ENCODE data around the gene FAM241A.
A peak's percentile ranks its signal among the peaks of the same experiment; 100 is the strongest.

FAM241A gene

GRCh38 chr4:112214390-112215264 is 69.4 kb downstream of the FAM241A start:
- no peak for DNase-seq (ENCODE audit: low read depth)

- DNase-seq (ENCODE audit: low read depth) = no peak
These were observed 74.6 kb downstream of the FAM241A start for GRCh38 chr4:112219826-112220366.

GRCh38 chr4:112222219-112222955 is 77.1 kb downstream of the FAM241A start:
- no peak for DNase-seq (ENCODE audit: low read depth)

GRCh38 chr4:112225157-112225556 is 79.9 kb downstream of the FAM241A start:
- no peak for DNase-seq (ENCODE audit: low read depth)

GRCh38 chr4:112230879-112231778 is 85.9 kb downstream of the FAM241A start:
- DNase-seq (ENCODE audit: low read depth) = peak; percentile 92

GRCh38 chr4:112231779-112232713 is 86.8 kb downstream of the FAM241A start, which contains the start of gene AP1AR:
Gene AP1AR, plus strand, starts transcription at chr4:112231787. Its CDS starts 305 bp downstream, at chr4:112232092.
- DNase-seq (ENCODE audit: low read depth) = peak; percentile 61

GRCh38 chr4:112234952-112235609 is 89.8 kb downstream of the FAM241A start:
- DNase-seq (ENCODE audit: low read depth) = peak; percentile 48

- no peak for DNase-seq (ENCODE audit: low read depth)
These were observed 90.8 kb downstream of the FAM241A start for GRCh38 chr4:112236040-112236439.

GRCh38 chr4:112238833-112239232 is 93.6 kb downstream of the FAM241A start:
- no peak for DNase-seq (ENCODE audit: low read depth)

All from T follicular helper cell (primary cell).